ENCODE measurements around the gene IL1R1. TPM values are rescaled to one million over a fixed set of nuclear protein-coding genes. Genes with fewer than 3 reads are reported as not detected.

IL1R1 gene
- total and polyA plus RNA-seq, 11 donors, result 10.9 to 49.0 (median 19.6) TPM

DNA sequence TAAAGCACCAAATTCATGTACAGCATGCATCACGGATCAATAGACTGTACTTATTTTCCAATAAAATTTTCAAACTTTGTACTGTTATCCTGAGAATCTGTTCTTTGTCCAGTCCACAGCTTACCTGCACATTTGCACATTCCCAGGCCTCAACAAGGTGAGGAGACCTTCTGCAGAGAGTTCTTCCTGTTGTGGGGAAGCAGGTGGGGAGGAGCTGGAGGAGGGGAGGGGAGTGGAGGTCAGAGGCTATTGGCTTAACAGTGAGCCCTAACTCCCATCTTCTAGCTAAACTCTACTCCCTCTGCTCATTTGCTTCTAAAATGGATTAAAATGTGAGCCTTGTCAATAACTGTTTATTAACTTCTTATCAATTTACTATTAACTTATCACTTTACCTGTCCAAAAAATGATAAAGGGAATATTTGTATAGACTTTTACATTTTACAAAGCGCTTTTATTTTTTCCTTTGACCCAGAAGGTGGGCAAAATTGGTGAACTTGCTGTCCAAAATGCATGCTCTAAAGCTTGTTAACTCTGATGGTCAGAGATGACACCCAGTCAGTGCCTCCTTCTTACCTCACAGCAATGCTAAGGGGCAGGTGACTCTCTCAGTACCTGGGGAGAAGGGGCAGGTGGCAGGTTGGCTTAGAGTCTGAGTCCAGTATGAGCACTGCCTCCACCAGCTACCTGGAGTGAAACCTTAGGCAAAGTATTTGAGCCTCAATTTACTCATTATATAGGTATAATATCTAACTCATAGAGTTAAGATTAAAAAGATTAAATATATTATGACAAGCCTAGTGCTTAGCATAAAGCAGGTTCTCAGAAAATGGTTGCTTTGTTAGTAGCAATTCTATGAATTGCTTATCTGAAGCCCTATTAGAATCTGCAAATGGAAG lies 37.5 kb downstream of the IL1R1 start:
- WGBS, 4 donors, result 94 to 100% (median 96%) methylated on average over 2 of the region's 2 CpGs
- DNase-seq (no peak), ATAC-seq (no peak)
- H3K4me1 ChIP-seq, result peaks cover 0 to 21% (median 3%) of the 10 kb centered on the region in 12 donors
- H3K27me3 ChIP-seq, result peaks cover 0 to 3% (median 0%) of the 10 kb centered on the region in 9 donors
- H3K9me3 ChIP-seq, result no peaks in the 10 kb centered on the region
- no peak overlapping the region for H3K27ac ChIP-seq
- intact Hi-C loops (cut with DNase I), result loop anchor here in 3 of 10 donors (5.0 to 10.0 kb wide), 3 partner anchors 57 to 295 kb away; partner anchors contain the start of gene IL18R1 (in 1 of the 3)
- H3K4me3 ChIP-seq, result no peak overlapping the region
- TF ChIP-seq POLR2A (IDR thresholded peaks at IDR 0.05), result no peak
- TF ChIP-seq, protein P1, sequence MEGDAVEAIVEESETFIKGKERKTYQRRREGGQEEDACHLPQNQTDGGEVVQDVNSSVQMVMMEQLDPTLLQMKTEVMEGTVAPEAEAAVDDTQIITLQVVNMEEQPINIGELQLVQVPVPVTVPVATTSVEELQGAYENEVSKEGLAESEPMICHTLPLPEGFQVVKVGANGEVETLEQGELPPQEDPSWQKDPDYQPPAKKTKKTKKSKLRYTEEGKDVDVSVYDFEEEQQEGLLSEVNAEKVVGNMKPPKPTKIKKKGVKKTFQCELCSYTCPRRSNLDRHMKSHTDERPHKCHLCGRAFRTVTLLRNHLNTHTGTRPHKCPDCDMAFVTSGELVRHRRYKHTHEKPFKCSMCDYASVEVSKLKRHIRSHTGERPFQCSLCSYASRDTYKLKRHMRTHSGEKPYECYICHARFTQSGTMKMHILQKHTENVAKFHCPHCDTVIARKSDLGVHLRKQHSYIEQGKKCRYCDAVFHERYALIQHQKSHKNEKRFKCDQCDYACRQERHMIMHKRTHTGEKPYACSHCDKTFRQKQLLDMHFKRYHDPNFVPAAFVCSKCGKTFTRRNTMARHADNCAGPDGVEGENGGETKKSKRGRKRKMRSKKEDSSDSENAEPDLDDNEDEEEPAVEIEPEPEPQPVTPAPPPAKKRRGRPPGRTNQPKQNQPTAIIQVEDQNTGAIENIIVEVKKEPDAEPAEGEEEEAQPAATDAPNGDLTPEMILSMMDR (IDR thresholded peaks at IDR 0.05), result no peak
- H3K36me3 ChIP-seq, result peaks cover 0 to 31% (median 23%) of the 10 kb centered on the region in 9 donors

GRCh38 chr2:102180687-102180999 lies 38.1 kb downstream of the IL1R1 start:
- TF ChIP-seq POLR2A (IDR thresholded peaks at IDR 0.05), result no peak
- TF ChIP-seq, protein P1 (IDR thresholded peaks at IDR 0.05), result no peak
- no peak for DNase-seq
- intact Hi-C loops (cut with DNase I), result loop anchor here in 1 of 10 donors (10.0 kb wide), 1 partner anchor 174 kb away; the partner anchor contains the start of gene IL18R1
- Histone ChIP-seq H3K36me3 (peaks cover 0 to 25% (median 18%) of the 10 kb centered on the region in 9 donors), H3K4me3 (no peak overlapping the region), H3K9me3 (no peaks in the 10 kb centered on the region), H3K27ac (no peak overlapping the region), H3K4me1 (peaks cover 0 to 23% (median 5%) of the 10 kb centered on the region in 12 donors), H3K27me3 (peaks cover 0 to 3% (median 0%) of the 10 kb centered on the region in 9 donors)
- ATAC-seq, result no peak
- WGBS, 4 donors, result 50 to 77% (median 58%) methylated on average over 1 of the region's 1 CpG

DNA sequence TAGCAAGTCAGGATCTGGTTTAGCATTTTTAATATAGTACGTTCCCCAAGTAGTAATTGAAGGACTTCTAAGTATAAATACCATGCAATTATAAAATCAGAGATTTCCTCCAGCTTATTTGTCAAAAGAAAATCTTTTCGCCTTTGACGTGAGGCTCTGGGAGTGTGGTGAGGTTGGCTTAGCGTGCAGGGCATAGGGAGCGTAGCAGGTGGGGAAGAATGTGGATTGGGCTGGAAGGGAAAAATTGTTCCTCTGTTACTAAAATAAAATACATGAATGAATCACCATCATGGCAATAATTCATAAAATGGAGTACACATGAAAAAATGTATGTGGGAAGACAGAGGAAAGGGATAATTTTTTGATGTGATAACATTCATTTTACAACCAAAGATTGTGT lies 38.8 kb downstream of the IL1R1 start:
- DNase-seq (no peak), ATAC-seq (no peak)
- Histone ChIP-seq H3K36me3 (peaks cover 0 to 18% (median 11%) of the 10 kb centered on the region in 9 donors), H3K4me1 (peaks cover 0 to 26% (median 5%) of the 10 kb centered on the region in 12 donors), H3K27me3 (peaks cover 0 to 3% (median 0%) of the 10 kb centered on the region in 9 donors), H3K9me3 (no peaks in the 10 kb centered on the region), H3K27ac (no peak overlapping the region), H3K4me3 (no peak overlapping the region)
- WGBS, 4 donors, result 89 to 96% (median 92%) methylated on average over 5 of the region's 5 CpGs
- no peak for TF ChIP-seq POLR2A (IDR thresholded peaks at IDR 0.05)
- TF ChIP-seq, protein P1 (IDR thresholded peaks at IDR 0.05), result no peak
- intact Hi-C loops (cut with DNase I), result loop anchor here in 1 of 10 donors (10.0 kb wide), 1 partner anchor 173 kb away; the partner anchor contains the start of gene IL18R1
